ENCODE measurements around the gene CAMTA2.
"Not testable (repeated sequence)": the region's sequence is repeated elsewhere in the genome, so short reads cannot be mapped to it uniquely, and the experiment has no call there.

The CAMTA2 gene

DNA sequence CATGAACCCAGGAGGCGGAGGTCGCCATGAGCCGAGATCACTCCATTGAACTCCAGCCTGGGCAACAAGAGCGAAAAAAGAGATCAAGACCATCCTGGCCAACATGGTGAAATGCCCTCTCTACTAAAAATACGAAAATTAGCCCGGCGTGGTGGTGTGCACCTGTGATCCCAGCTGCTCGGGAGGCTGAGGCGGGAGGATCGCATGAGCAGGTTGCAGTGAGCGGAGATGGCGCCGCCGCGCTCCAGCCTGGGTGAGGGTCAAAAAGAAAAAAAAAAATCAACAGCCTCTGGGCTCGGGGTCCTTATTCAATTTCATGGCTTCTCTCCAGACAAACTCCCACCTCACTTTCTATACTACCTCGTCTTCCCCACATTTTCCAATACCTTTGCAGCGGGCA, 58.6 kb downstream of the CAMTA2 start:
- DNase-seq (ENCODE audit: low read depth): no peak

DNA sequence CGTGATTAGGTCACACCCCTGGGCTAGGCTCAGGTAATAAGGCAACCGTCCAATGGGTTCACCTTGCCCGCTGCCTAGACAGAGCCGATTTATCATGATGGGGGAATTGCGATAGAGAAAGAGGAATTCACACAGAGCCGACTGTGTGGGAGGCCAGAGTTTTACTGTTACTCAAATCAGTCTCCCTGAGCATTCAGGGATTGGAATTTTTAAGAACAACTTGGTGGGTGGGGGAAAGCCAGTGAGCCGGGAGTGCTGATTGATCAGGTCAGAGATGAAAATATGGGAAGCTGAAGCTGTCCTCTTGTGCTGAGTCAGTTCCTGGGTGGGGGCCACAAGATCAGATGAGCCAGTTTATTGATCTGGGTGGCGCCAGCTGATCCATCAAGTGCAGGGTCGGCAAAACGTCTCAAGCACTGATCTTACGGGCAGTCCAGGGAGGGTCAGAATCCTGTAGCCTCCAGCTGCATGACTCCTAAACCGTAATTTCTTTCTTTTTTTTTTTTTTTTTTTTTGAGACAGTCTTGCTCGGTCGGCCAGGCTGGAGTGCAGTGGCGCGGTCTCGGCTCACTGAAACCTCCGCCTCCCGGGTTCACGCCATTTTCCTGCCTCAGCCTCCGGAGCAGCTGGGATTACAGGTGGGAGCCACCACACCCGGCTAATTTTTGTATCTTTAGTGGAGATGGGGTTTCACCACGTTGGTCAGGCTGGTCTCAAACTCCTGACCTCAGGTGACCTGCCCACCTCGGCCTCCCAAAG, 60.7 kb downstream of the CAMTA2 start:
- not testable (repeated sequence) for DNase-seq (ENCODE audit: low read depth)

DNA sequence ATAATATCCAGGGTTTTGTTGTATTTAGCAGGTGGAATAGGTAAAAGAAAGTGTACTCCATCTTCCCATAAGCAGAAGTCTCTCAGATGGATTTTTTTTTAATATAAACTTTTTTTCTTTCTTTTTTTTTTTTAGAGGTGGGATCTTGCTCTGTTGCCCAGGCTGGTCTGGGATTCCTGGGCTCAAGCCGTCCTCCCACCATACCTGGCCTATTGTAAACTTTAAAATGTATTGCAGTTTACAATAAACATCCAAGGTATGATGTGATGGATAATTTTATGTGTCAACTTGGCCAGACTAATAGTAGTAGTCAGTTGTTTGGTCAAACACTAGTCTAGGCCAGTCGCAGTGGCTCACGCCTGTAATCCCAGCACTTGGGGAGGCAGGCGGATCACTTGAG, 66.2 kb downstream of the CAMTA2 start:
- DNase-seq (ENCODE audit: low read depth): no peak

- no peak for DNase-seq (ENCODE audit: low read depth)
Observed at GRCh38 chr17:4920351-4921048, 67.0 kb downstream of the CAMTA2 start.

GRCh38 chr17:4919511-4920047, 67.9 kb downstream of the CAMTA2 start:
- DNase-seq (ENCODE audit: low read depth): no peak
